ENCODE measurements around the gene ZNF385D.

- TF ChIP-seq CTCF (IDR thresholded peaks at IDR 0.05; ENCODE audit: low read depth, low read length, missing input control) (no peak), YY1 (IDR thresholded peaks at IDR 0.05) (no peak)
Observed at GRCh38 chr3:21435871-21436270, 315.1 kb downstream of the ZNF385D start.

Measured in liver (tissue), 2 donors.